ENCODE results near the gene BMPR1A.

DNA sequence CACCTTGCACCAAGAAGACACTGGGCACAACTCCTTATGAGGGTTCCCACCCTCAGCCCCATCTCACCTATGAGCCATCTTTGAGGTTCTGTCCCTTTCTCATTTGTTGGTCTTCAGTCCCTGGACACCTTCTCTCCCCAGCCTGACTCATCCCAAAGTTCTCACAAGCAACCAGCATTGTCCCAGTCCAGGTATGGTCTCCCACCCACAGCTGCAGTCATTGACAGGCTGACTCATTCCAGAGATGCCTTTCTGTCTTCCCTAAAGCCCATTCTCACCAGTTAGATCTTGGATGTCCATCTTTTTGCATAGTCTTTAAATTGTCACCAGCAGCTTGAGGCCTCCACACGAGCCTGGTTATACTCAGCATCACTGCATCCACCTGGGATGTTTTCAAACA is 26.7 kb upstream of the BMPR1A start:
- TF ChIP-seq, protein P1, sequence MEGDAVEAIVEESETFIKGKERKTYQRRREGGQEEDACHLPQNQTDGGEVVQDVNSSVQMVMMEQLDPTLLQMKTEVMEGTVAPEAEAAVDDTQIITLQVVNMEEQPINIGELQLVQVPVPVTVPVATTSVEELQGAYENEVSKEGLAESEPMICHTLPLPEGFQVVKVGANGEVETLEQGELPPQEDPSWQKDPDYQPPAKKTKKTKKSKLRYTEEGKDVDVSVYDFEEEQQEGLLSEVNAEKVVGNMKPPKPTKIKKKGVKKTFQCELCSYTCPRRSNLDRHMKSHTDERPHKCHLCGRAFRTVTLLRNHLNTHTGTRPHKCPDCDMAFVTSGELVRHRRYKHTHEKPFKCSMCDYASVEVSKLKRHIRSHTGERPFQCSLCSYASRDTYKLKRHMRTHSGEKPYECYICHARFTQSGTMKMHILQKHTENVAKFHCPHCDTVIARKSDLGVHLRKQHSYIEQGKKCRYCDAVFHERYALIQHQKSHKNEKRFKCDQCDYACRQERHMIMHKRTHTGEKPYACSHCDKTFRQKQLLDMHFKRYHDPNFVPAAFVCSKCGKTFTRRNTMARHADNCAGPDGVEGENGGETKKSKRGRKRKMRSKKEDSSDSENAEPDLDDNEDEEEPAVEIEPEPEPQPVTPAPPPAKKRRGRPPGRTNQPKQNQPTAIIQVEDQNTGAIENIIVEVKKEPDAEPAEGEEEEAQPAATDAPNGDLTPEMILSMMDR (conservative IDR thresholded peaks at IDR 0.05): no peak
- no peak for TF ChIP-seq ZFX (IDR thresholded peaks at IDR 0.05)

Data from C4-2B (cell line).